IPS-11a (cell line): ENCODE data around the gene SMC1A.
"Not testable (repeated sequence)": the region's sequence is repeated elsewhere in the genome, so short reads cannot be mapped to it uniquely, and the experiment has no call there.

ENCODE experiments used
- H3K4me3 ChIP-seq: one replicate; pipeline ENCODE4 v1.5.1; 2013; ENCODE audit warnings: low read depth, low read length, control low read depth

The SMC1A gene

GRCh38 chrX:53422086-53422860 lies at the start of gene SMC1A:
TSS of gene SMC1A (minus strand) at chrX:53422654. CDS start at chrX:53422600, 54 bp downstream.
- H3K4me3 ChIP-seq: peak within 1 kb of the TSS; percentile 64

- no peak overlapping the region for H3K4me3 ChIP-seq
Measured at GRCh38 chrX:53471346-53471745, 48.9 kb upstream of the SMC1A start.

DNA sequence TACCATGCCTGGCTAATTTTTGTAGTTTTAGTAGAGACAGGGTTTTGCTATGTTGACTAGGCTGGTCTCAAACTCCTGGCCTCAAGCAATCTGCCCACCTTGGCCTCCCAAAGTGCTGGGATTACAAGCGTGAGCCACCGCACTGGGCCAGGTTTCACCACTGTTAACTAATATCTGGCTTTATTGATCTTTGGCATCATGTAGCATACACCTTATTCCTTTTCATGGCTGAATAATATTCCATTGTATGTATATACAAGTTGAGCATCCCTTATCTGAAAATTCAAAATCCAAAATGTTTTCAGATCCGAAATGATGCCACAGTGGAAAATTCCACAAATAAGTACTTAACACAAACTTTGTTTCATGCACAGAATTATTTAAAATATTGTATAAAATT lies 46.2 kb upstream of the SMC1A start:
- H3K4me3 ChIP-seq: not testable (repeated sequence)

DNA sequence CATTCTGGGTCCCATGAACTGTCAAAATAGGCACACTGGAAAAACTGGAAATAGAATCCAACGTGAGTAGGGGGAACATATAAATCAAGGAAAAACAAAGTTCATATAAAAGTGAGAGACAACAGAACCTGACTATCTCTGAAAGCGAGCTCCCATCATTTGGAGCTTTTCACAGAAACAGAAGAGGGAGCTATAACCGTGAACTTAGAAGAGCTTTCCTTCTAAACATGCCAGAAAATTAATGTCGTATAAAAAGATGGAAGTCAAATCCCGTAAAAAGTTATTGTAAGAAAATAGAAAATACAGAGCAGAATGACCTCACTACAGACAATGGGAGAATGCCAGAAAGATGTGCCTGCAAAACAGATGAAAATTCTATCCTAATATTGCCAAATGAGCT lies 35.6 kb upstream of the SMC1A start:
- H3K4me3 ChIP-seq: no peak overlapping the region

DNA sequence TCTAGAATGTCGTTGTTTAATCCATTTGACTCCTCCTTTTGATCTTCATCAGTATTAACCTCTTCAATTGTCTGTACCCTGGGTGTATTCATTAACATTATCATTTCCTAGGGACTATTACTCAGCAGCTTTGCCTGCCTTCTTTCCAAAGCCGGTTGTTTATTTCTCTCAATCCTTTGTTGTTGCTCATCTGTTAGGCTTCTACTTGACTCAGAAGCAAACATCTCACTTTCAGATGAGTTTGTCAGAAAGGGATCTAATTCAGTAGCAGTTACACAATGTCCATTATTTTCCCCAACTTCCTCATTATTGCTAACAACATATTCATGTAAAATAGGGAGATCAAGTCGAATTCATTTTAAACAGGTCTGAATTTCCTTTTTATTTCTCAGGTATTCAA lies 33.8 kb upstream of the SMC1A start:
- H3K4me3 ChIP-seq: no peak overlapping the region

DNA sequence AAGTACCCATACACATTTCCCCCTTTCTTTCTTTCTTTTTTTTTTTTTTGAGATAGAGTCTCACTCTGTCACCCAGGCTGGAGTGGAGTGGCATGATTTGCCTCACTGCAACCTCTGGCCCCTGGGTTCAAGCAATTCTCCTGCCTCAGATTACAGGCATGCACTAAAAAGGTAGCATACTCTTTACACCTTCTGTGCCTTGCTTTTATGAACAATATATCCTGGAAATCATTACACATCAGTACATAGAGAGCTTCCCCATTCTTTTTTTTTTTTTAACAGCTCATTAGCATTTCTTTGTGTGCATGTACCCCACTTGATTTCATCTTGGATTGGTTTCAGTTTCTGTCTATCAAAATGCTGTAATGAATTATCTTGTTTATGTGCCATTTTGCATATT lies 30.4 kb upstream of the SMC1A start:
- no peak overlapping the region for H3K4me3 ChIP-seq

GRCh38 chrX:53449632-53450031 lies 27.2 kb upstream of the SMC1A start:
- H3K4me3 ChIP-seq: no peak overlapping the region

GRCh38 chrX:53447441-53447840 lies 25.0 kb upstream of the SMC1A start:
- H3K4me3 ChIP-seq: no peak overlapping the region

- no peak overlapping the region for H3K4me3 ChIP-seq
Measured at GRCh38 chrX:53445977-53446376, 23.5 kb upstream of the SMC1A start.

DNA sequence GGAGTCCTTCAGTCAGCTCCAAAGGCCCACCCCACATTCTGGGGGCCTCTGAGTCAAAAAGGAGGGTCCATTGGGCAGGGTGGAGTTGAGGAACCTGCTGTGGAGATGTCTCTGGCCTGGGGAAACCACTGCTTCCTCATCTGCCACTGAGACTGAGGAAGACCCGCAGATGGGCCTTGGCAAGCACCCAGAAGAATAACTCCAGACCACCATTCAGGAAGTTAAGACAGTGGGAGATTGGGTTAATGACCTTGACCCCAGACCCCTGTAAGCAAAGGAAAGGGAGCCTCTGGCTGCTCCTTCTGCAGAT lies 19.8 kb upstream of the SMC1A start:
- no peak overlapping the region for H3K4me3 ChIP-seq

GRCh38 chrX:53441531-53442321 lies 19.3 kb upstream of the SMC1A start:
- peak overlapping the region; percentile 54 for H3K4me3 ChIP-seq

- peak overlapping the region; percentile 24 for H3K4me3 ChIP-seq
Measured at GRCh38 chrX:53440621-53441517, 18.4 kb upstream of the SMC1A start.

- peak overlapping the region; percentile 24 for H3K4me3 ChIP-seq
Measured at GRCh38 chrX:53440101-53440500, 17.6 kb upstream of the SMC1A start.

DNA sequence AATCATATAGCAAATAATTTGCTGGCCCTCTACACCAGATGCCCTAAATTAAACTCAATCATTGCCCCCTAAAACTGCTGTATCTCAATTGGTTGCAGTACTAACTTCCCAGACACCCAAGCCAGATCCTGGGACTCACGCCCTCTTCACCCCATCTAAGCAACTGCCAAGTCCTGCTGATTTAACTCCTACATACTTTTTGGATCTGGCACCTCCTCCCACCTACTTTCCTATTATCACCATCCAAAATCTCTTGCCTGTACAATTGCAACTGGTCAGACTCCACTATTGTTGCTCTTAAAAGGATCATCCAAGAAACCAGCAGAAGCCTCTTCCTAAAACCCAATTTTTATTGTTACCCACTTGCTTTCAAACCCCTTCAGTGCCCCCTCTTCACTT lies 16.4 kb upstream of the SMC1A start:
- no peak overlapping the region for H3K4me3 ChIP-seq

DNA sequence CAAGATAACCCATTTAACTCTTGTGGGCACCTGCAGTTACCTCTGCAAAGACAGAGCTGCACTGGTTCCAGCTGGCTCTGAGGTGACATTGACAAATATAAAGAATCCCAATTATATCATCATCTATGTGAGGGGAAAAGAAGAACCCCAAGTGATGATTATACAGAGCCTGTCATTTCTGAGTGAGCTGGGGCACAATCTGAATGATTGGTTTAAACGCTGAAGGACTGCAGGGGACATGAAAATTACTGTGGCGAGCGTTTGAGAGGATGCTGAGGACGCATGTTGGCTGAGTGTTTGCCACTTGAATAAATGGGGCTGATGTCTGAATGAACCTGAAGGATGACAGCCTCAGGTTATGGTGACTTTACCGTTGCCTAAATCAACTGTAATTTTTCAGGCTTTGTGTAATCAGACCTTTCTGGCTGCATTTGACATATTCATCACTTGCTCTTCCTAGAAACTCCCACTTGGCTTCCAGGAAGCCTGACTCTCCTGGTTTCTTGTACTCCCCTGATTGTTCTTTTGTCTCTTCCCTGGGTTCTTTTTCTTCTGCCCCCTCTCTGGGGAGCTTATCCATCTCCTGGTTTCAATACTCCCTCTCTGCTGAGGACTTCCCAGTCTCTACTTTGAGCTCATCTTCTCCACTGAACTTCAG lies 15.8 kb upstream of the SMC1A start:
- no peak overlapping the region for H3K4me3 ChIP-seq

- no peak overlapping the region for H3K4me3 ChIP-seq
Measured at GRCh38 chrX:53437206-53437605, 14.8 kb upstream of the SMC1A start.

GRCh38 chrX:53435997-53436396 lies 13.5 kb upstream of the SMC1A start:
- H3K4me3 ChIP-seq: no peak overlapping the region

- peak within 1 kb of the TSS; percentile 85 for H3K4me3 ChIP-seq
Measured at GRCh38 chrX:53433651-53434639, 11.5 kb upstream of the SMC1A start, which contains the start of gene HSD17B10. TSS of gene HSD17B10 (minus strand) at chrX:53434370. CDS start at chrX:53434345, 25 bp downstream.

DNA sequence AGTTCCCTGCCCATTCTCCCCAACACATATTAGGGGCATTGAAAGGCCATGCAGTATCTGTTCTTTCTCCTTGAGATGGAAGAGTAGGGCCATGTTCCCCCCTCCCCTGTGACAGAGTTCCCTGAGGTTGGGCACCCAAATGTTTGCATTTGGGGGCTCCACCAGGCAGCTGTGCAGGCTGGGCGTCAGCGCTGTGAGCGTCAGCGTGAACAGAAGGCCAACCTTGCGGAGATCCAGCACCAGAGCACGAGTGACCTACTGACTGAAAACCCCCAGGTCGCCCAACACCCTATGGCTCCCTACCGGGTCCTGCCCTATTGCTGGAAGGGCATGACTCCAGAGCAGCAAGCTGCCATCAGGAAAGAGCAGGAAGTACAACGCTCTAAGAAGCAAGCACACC lies 7.8 kb upstream of the SMC1A start:
- no peak overlapping the region for H3K4me3 ChIP-seq

DNA sequence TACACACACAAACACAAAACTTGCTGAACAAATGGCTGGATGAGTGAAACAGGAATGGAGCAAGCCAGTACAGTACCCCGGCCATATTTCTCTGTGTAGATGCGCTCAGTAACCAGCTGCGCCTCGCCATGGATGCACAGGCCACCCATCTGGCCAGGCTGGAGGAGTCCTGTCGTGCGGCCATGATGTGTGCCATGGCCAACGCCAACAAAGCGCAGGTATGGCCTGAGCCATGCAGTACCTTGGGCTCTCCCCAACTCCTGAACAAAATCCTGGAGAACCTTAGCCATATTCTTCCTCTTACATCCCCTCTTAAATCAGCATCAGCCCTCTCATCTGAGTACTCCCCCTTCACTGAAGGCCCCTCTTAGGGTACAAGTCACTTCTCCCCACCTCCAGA lies 7.3 kb upstream of the SMC1A start:
- H3K4me3 ChIP-seq: no peak overlapping the region
